CD14-positive monocyte (primary cell): ENCODE results near the gene PBX3. TPM values are rescaled to one million over a fixed set of nuclear protein-coding genes. Genes with fewer than 3 reads are reported as not detected.

ENCODE experiments used
- DNase-seq, 3 donors: peaks; one replicate each; pipeline ENCODE4 v3.0.0-alpha.2; 2011 to 2022
- H2AFZ ChIP-seq: 2 replicates; pipeline ENCODE4 v1.6.0; 2012; ENCODE audit warnings: mild to moderate bottlenecking, low read depth, low read length, inconsistent platforms; ENCODE audit not compliant: insufficient read depth, poor library complexity, severe bottlenecking
- H3K27ac ChIP-seq, 2 donors: 1 replicate in 1 of 2; 2 replicates in 1 of 2; pipeline ENCODE4 v1.5.1; 2012 to 2013; ENCODE audit warnings: low read length in 2 of 2, control low read depth in 1 of 2, inconsistent platforms in 1 of 2, low read depth in 1 of 2, mild to moderate bottlenecking in 1 of 2
- H3K27me3 ChIP-seq, 2 donors: one replicate each; pipeline versions ENCODE4 v1.6.0 to v1.6.1; 2011 to 2013; ENCODE audit warnings: low read length in 2 of 2; ENCODE audit not compliant: control insufficient read depth in 2 of 2, insufficient read depth in 2 of 2
- H3K36me3 ChIP-seq, 2 donors: replicated peaks in 1 of 2; 1 replicate in 1 of 2; 2 replicates in 1 of 2; pipeline versions ENCODE4 v1.5.1 to v1.6.1; 2012 to 2013; ENCODE audit warnings: low read length in 2 of 2, control low read depth in 1 of 2, inconsistent platforms in 1 of 2, mild to moderate bottlenecking in 1 of 2; ENCODE audit not compliant: insufficient read depth in 2 of 2, control insufficient read depth in 1 of 2
- H3K4me1 ChIP-seq, 2 donors: 1 replicate in 1 of 2; 2 replicates in 1 of 2; pipeline versions ENCODE4 v1.5.1 to v1.6.1; 2012 to 2013; ENCODE audit warnings: low read length in 2 of 2, control low read depth in 1 of 2, inconsistent platforms in 1 of 2, mild to moderate bottlenecking in 1 of 2, moderate library complexity in 1 of 2; ENCODE audit not compliant: insufficient read depth in 2 of 2, control insufficient read depth in 1 of 2
- H3K4me2 ChIP-seq: replicated peaks from 2 replicates; pipeline ENCODE3; 2012; ENCODE audit warnings: low read length, moderate library complexity, mild to moderate bottlenecking; ENCODE audit not compliant: poor library complexity, severe bottlenecking; ENCODE audit errors: extremely low read depth
- H3K4me3 ChIP-seq, 3 experiments: fragments of 200-600 bp in 1 of 3; sonication (generic) in 1 of 3; replicated peaks in 1 of 3; 1 replicate in 2 of 3; 2 replicates in 1 of 3; pipeline ENCODE4 v1.5.1; 2011 to 2013; ENCODE audit warnings: low read length in 3 of 3, mild to moderate bottlenecking in 3 of 3, control low read depth in 2 of 3, low read depth in 2 of 3, inconsistent platforms in 1 of 3, moderate library complexity in 1 of 3
- H3K79me2 ChIP-seq: 2 replicates; pipeline ENCODE4 v1.6.0; 2012; ENCODE audit warnings: mild to moderate bottlenecking, control low read depth, inconsistent platforms, low read length, moderate library complexity; ENCODE audit not compliant: insufficient read depth
- H3K9ac ChIP-seq: 2 replicates; pipeline ENCODE4 v1.6.0; 2017; ENCODE audit warnings: low read length, mild to moderate bottlenecking; ENCODE audit not compliant: insufficient read depth, poor library complexity, severe bottlenecking
- H3K9me3 ChIP-seq, 2 donors: replicated peaks in 1 of 2; 1 replicate in 1 of 2; 2 replicates in 1 of 2; pipeline versions ENCODE4 v1.5.1 to v1.6.1; 2012 to 2013; ENCODE audit warnings: low read length in 2 of 2, control low read depth in 1 of 2; ENCODE audit not compliant: control insufficient read depth in 1 of 2, insufficient read depth in 1 of 2
- H4K20me1 ChIP-seq: 2 replicates; pipeline ENCODE4 v1.6.0; 2012; ENCODE audit warnings: mild to moderate bottlenecking, low read length, control low read depth, moderate library complexity; ENCODE audit not compliant: insufficient read depth
- H3K27ac Mint-ChIP-seq, 7 donors: one replicate each; pipeline ENCODE4 v1.8.0; 2020; ENCODE audit warnings: mild to moderate bottlenecking in 7 of 7, mixed read lengths in 7 of 7, moderate library complexity in 6 of 7, inconsistent platforms in 2 of 7
- H3K27me3 Mint-ChIP-seq, 3 donors: one replicate each; pipeline ENCODE4 v1.8.0; 2021 to 2022; ENCODE audit warnings: low read depth in 3 of 3, mild to moderate bottlenecking in 3 of 3, mixed read lengths in 3 of 3, moderate library complexity in 3 of 3, inconsistent platforms in 1 of 3
- H3K36me3 Mint-ChIP-seq, 2 donors: one replicate each; pipeline ENCODE4 v1.8.0; 2020; ENCODE audit warnings: mixed read lengths in 2 of 2, inconsistent platforms in 1 of 2, mild to moderate bottlenecking in 1 of 2
- H3K4me1 Mint-ChIP-seq: one replicate; pipeline ENCODE4 v1.8.0; 2020; ENCODE audit warnings: mild to moderate bottlenecking, mixed read lengths
- H3K4me3 Mint-ChIP-seq, 2 donors: one replicate each; pipeline ENCODE4 v1.8.0; 2020; ENCODE audit warnings: mild to moderate bottlenecking in 2 of 2, mixed read lengths in 2 of 2, moderate library complexity in 1 of 2
- H3K9me3 Mint-ChIP-seq, 7 donors: one replicate each; pipeline ENCODE4 v1.8.0; 2020 to 2022; ENCODE audit warnings: mixed read lengths in 7 of 7, mild to moderate bottlenecking in 6 of 7, moderate library complexity in 6 of 7, inconsistent platforms in 2 of 7
- CTCF ChIP-seq: fragments of 200-600 bp; IDR thresholded peaks from one replicate; pipeline ENCODE4 v1.8.0; 2022; ENCODE audit warnings: antibody characterized with exemption, mild to moderate bottlenecking
- WGBS: methylation state at CpG from one replicate; pipeline ENCODE4 v1.1.5; 2013; ENCODE audit warnings: missing lambda C conversion rate; ENCODE audit not compliant: insufficient coverage; 5-methylcytosine and 5-hydroxymethylcytosine counted together
- intact Hi-C, 2 donors: fragments of 100-400 bp; cut with micrococcal nuclease; formaldehyde crosslinking; loops; one replicate each; pipeline versions ENCODE4 v1.15.0 to v1.15.1; 2023
- polyA plus RNA-seq, 3 donors: library from polyadenylated mRNA; depleted of rRNA in 1 of 3; unstranded in 2 of 3; stranded (reverse) in 1 of 3; fragments of 300-500 nt in 2 of 3; fragments of >200 nt in 1 of 3; fragmentation: Illumina TruSeq in 2 of 3; gene quantifications; 1 replicate in 2 of 3; 2 replicates in 1 of 3; pipeline ENCODE4 v1.2.3, GENCODE V29; 2012 to 2021

The PBX3 gene
- polyA plus RNA-seq, 3 donors, result 6.6 to 22.7 (median 7.1) TPM

GRCh38 chr9:125844611-125845010 lies 97.4 kb downstream of the PBX3 start:
- H3K27me3 ChIP-seq, result no peaks in the 10 kb centered on the region
- Mint-ChIP-seq H3K27me3 (no peaks in the 10 kb centered on the region), H3K36me3 (peaks cover 0 to 9% of the 10 kb centered on the region in 2 donors), H3K4me1 (peaks cover 36% of the 10 kb centered on the region), H3K27ac (no peak overlapping the region), H3K4me3 (no peak overlapping the region), H3K9me3 (peaks cover 0 to 3% (median 0%) of the 10 kb centered on the region in 7 donors)
- TF ChIP-seq CTCF, result no peak
- H3K4me2 ChIP-seq, result no peak overlapping the region
- H3K36me3 ChIP-seq, result no peaks in the 10 kb centered on the region
- H3K79me2 ChIP-seq, result peaks cover 54% of the 10 kb centered on the region
- H4K20me1 ChIP-seq, result peaks cover under 1% of the 10 kb centered on the region
- intact Hi-C loops, result no loop called here
- H3K4me1 ChIP-seq, result peaks cover 3 to 14% of the 10 kb centered on the region in 2 donors
- no peak overlapping the region for H3K9ac ChIP-seq
- no peak for DNase-seq
- no peak overlapping the region for H3K27ac ChIP-seq
- 100% methylated on average over 2 of the region's 3 CpGs for WGBS
- no peaks in the 10 kb centered on the region for H3K9me3 ChIP-seq
- no peak overlapping the region for H2AFZ ChIP-seq
- no peak overlapping the region for H3K4me3 ChIP-seq

- Histone ChIP-seq H4K20me1 (no peaks in the 10 kb centered on the region), H3K4me3 (no peak overlapping the region), H3K36me3 (no peaks in the 10 kb centered on the region), H3K4me1 (peaks cover 0 to 7% of the 10 kb centered on the region in 2 donors), H2AFZ (no peak overlapping the region), H3K9me3 (no peaks in the 10 kb centered on the region), H3K4me2 (no peak overlapping the region), H3K79me2 (peaks cover 52% of the 10 kb centered on the region), H3K9ac (no peak overlapping the region), H3K27me3 (no peaks in the 10 kb centered on the region), H3K27ac (no peak overlapping the region)
- Mint-ChIP-seq H3K27me3 (no peaks in the 10 kb centered on the region), H3K4me3 (no peak overlapping the region), H3K27ac (no peak overlapping the region), H3K36me3 (peaks cover 0 to 9% of the 10 kb centered on the region in 2 donors), H3K4me1 (peaks cover 29% of the 10 kb centered on the region), H3K9me3 (peaks cover 0 to 3% (median 0%) of the 10 kb centered on the region in 7 donors)
- no CpG with 5 or more reads among the region's 5 CpGs for WGBS
- no peak for TF ChIP-seq CTCF
- DNase-seq, result no peak
- intact Hi-C loops, result no loop called here
Measured at GRCh38 chr9:125845271-125845808, 98.2 kb downstream of the PBX3 start.
